ENCODE results near the gene XPR1. TPM values are rescaled to one million over a fixed set of nuclear protein-coding genes. Genes with fewer than 3 reads are reported as not detected.

The XPR1 gene
- total RNA-seq, 5 donors from 2014 or later (not counting 1 experiment from before 2014, with no cell fraction given) = 13.0 to 16.2 (median 14.7) TPM

DNA sequence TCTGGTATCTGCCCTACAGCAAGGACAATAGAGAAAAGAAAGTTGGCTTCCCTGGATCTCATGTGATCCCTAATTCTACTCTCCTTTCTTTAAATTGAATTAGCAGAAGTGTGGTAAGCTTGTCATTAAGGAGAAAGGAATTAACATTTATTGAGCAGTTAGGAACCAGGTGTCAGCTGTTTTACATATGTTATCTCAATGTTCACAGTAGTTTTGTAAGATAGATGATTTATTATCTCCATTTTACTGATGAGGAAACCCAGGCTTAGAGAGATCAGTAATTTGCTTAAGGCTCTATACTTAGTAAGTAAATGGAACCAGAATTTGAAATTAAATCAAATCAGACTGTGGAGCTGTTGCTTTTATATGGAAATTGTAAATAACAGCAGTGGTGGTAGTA is 8.0 kb downstream of the XPR1 start:
- H3K4me1 Mint-ChIP-seq = peaks cover 25 to 43% (median 33%) of the 10 kb centered on the region in 3 donors
- POLR2A ChIA-PET = no interaction called here
- Histone ChIP-seq H3K4me1 (ENCODE audit: control insufficient read depth in 1 of 2, extremely low read depth in 1 of 2, insufficient read depth in 2 of 2, low read length in 2 of 2) (no peaks in the 10 kb centered on the region), H3K36me3 (ENCODE audit: control insufficient read depth in 2 of 2, extremely low read depth in 1 of 2, insufficient read depth in 1 of 2, low read length in 1 of 2) (no peaks in the 10 kb centered on the region), H3K9me3 (no peaks in the 10 kb centered on the region), H3K4me3 (ENCODE audit: control insufficient read depth in 1 of 2, extremely low read depth in 1 of 2, low read length in 1 of 2) (no peak overlapping the region), H3K27ac (ENCODE audit: low read length) (no peak overlapping the region), H3K27me3 (replicated peaks in 1 of 2; ENCODE audit: control insufficient read depth in 2 of 2, extremely low read depth in 1 of 2, insufficient read depth in 2 of 2, low read length in 1 of 2) (no peaks in the 10 kb centered on the region)
- no peak overlapping the region for H3K4me3 Mint-ChIP-seq
- ATAC-seq (replicated peaks in 1 of 4) (no peak), DNase-seq (no peak)
- H3K27ac Mint-ChIP-seq = no peak overlapping the region
- H3K36me3 Mint-ChIP-seq = peaks cover 25% of the 10 kb centered on the region
- H3K9me3 Mint-ChIP-seq = no peaks in the 10 kb centered on the region
- H3K27me3 Mint-ChIP-seq = no peaks in the 10 kb centered on the region
- CTCF ChIA-PET = interaction anchor here in 1 of 2 donors (1.9 kb wide), 1 partner anchor 12 kb away, joined by 5 read pairs; no protein-coding TSS in a partner anchor

DNA sequence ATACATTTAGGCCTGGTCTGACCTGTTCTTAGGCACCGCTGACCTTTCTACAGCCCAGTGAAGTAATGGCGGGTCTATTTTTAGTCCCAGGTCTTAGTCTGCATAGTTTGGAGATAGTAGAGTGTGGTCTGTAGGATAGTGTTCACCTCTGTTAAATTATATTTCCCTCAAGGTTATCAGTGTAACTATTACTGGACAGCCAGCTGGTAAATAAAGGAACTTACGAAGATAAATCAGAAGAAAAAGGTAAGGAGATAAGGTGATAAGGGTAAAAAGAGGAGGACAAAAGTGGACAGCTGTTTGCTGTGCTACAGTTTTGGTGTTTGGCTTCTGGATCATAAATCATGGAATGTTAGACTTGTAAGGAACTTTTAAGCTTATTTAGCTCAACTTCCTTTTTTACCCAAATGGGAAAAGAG is 8.7 kb downstream of the XPR1 start:
- POLR2A ChIA-PET = interaction anchor here in 1 of 2 donors (0.6 kb wide), 1 partner anchor 113 kb away, joined by 3 read pairs; no protein-coding TSS in a partner anchor
- Mint-ChIP-seq H3K4me3 (no peak overlapping the region), H3K9me3 (no peaks in the 10 kb centered on the region), H3K4me1 (peaks cover 32 to 49% (median 38%) of the 10 kb centered on the region in 3 donors), H3K27ac (no peak overlapping the region), H3K27me3 (no peaks in the 10 kb centered on the region), H3K36me3 (peaks cover 30% of the 10 kb centered on the region)
- Histone ChIP-seq H3K9me3 (no peaks in the 10 kb centered on the region), H3K36me3 (ENCODE audit: control insufficient read depth in 2 of 2, extremely low read depth in 1 of 2, insufficient read depth in 1 of 2, low read length in 1 of 2) (no peaks in the 10 kb centered on the region), H3K4me1 (ENCODE audit: control insufficient read depth in 1 of 2, extremely low read depth in 1 of 2, insufficient read depth in 2 of 2, low read length in 2 of 2) (no peaks in the 10 kb centered on the region), H3K4me3 (ENCODE audit: control insufficient read depth in 1 of 2, extremely low read depth in 1 of 2, low read length in 1 of 2) (no peak overlapping the region), H3K27me3 (replicated peaks in 1 of 2; ENCODE audit: control insufficient read depth in 2 of 2, extremely low read depth in 1 of 2, insufficient read depth in 2 of 2, low read length in 1 of 2) (no peaks in the 10 kb centered on the region), H3K27ac (ENCODE audit: low read length) (no peak overlapping the region)
- ATAC-seq (replicated peaks in 1 of 4) = no peak
- no CpG with 5 or more reads among the region's 3 CpGs for WGBS (ENCODE audit: insufficient coverage)
- CTCF ChIA-PET = interaction anchor here in 1 of 2 donors (1.9 kb wide), 1 partner anchor 12 kb away, joined by 5 read pairs; no protein-coding TSS in a partner anchor
- no peak for DNase-seq

DNA sequence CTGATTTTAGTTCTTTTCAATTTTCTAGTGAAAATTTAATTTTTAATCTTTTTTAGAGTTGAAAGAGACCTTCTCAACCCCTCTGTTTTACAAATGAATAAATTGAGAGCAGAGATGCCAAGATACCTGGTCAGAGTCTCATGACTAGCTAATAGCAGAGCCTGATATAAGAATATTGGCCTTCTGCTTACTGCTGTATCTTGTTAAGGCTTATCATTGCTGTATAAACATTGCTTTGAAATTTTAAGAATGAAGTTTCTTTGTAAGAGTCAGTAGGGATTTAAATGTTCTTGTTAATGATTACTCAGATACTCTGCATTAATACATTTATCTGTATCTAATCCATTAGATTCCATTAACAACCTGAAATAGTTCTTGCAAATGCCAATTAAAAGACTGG is 9.8 kb downstream of the XPR1 start:
- Histone ChIP-seq H3K4me1 (ENCODE audit: control insufficient read depth in 1 of 2, extremely low read depth in 1 of 2, insufficient read depth in 2 of 2, low read length in 2 of 2) (no peaks in the 10 kb centered on the region), H3K27ac (ENCODE audit: low read length) (no peak overlapping the region), H3K4me3 (ENCODE audit: control insufficient read depth in 1 of 2, extremely low read depth in 1 of 2, low read length in 1 of 2) (no peak overlapping the region), H3K27me3 (replicated peaks in 1 of 2; ENCODE audit: control insufficient read depth in 2 of 2, extremely low read depth in 1 of 2, insufficient read depth in 2 of 2, low read length in 1 of 2) (no peaks in the 10 kb centered on the region), H3K9me3 (no peaks in the 10 kb centered on the region), H3K36me3 (ENCODE audit: control insufficient read depth in 2 of 2, extremely low read depth in 1 of 2, insufficient read depth in 1 of 2, low read length in 1 of 2) (no peaks in the 10 kb centered on the region)
- H3K27me3 Mint-ChIP-seq = no peaks in the 10 kb centered on the region
- H3K4me3 Mint-ChIP-seq = no peak overlapping the region
- POLR2A ChIA-PET = no interaction called here
- H3K4me1 Mint-ChIP-seq = peaks cover 43 to 56% (median 45%) of the 10 kb centered on the region in 3 donors
- no peak for ATAC-seq (replicated peaks in 1 of 4)
- no peaks in the 10 kb centered on the region for H3K9me3 Mint-ChIP-seq
- CTCF ChIA-PET = interaction anchor here (0.5 to 1.9 kb wide), 3 partner anchors 11 to 222 kb away, joined by 3 to 5 read pairs (median 5); no protein-coding TSS in a partner anchor
- no peak overlapping the region for H3K27ac Mint-ChIP-seq
- DNase-seq = no peak
- peaks cover 37% of the 10 kb centered on the region for H3K36me3 Mint-ChIP-seq

DNA sequence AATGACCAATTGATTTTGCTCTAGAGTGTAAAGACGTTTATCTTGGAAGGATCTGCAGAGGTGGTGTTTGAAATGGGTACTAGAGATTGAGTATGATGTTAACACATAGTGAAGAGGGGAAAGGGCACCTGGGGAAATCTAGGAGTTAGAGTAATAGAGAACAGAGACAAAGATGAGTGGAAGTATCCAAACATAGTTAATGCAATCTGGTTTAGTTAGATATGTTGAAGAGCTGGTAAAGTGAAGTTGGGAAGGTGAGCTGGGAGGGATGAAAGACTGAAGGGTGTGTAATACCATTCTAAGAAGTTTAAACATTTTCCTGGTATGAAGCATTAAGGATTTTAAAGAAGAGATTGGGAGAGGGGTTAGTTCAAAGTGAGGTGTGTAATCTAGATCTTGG is 11.0 kb downstream of the XPR1 start:
- H3K27ac Mint-ChIP-seq = no peak overlapping the region

DNA sequence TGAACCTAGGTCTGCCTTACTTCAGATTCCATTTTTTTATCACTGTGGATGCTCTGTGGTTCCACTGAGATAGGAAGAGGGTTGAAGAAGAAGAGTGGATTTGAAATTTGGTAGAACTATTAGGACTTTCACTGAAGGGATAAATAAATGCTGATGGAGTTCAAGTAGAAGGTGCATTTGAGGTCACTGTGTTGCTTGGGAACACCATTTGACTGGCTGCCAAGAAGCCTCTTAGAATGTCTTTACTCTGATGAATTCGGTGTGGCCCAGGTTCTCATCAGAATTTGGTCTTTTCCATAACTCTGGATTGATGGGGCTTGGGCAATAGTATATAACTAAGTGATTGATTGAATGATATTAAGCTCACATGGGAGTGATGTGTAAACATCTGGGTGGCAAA is 11.9 kb downstream of the XPR1 start:
- no peaks in the 10 kb centered on the region for H3K9me3 ChIP-seq
- H3K27me3 ChIP-seq (replicated peaks in 1 of 2; ENCODE audit: control insufficient read depth in 2 of 2, extremely low read depth in 1 of 2, insufficient read depth in 2 of 2, low read length in 1 of 2) = no peaks in the 10 kb centered on the region
- Mint-ChIP-seq H3K27me3 (no peaks in the 10 kb centered on the region), H3K4me3 (no peak overlapping the region), H3K36me3 (peaks cover 38% of the 10 kb centered on the region), H3K27ac (no peak overlapping the region), H3K9me3 (no peaks in the 10 kb centered on the region), H3K4me1 (peaks cover 44 to 62% (median 50%) of the 10 kb centered on the region in 3 donors)
- ChIA-PET CTCF (interaction anchor here in 1 of 2 donors (0.6 to 1.0 kb wide), 3 partner anchors 8 to 1606 kb away, joined by 3 to 7 read pairs (median 3); no protein-coding TSS in a partner anchor), POLR2A (no interaction called here)
- H3K4me3 ChIP-seq (ENCODE audit: control insufficient read depth in 1 of 2, extremely low read depth in 1 of 2, low read length in 1 of 2) = no peak overlapping the region
- WGBS (ENCODE audit: insufficient coverage) = no CpG with 5 or more reads among the region's 1 CpG
- no peak overlapping the region for H3K27ac ChIP-seq (ENCODE audit: low read length)
- H3K36me3 ChIP-seq (ENCODE audit: control insufficient read depth in 2 of 2, extremely low read depth in 1 of 2, insufficient read depth in 1 of 2, low read length in 1 of 2) = no peaks in the 10 kb centered on the region
- H3K4me1 ChIP-seq (ENCODE audit: control insufficient read depth in 1 of 2, extremely low read depth in 1 of 2, insufficient read depth in 2 of 2, low read length in 2 of 2) = no peaks in the 10 kb centered on the region
- DNase-seq = no peak
- no peak for ATAC-seq (replicated peaks in 1 of 4)

More for the DNA sequence above, 11.0 kb downstream of the XPR1 start:
- no peak overlapping the region for H3K4me3 Mint-ChIP-seq
- Histone ChIP-seq H3K4me1 (ENCODE audit: control insufficient read depth in 1 of 2, extremely low read depth in 1 of 2, insufficient read depth in 2 of 2, low read length in 2 of 2) (no peaks in the 10 kb centered on the region), H3K27me3 (replicated peaks in 1 of 2; ENCODE audit: control insufficient read depth in 2 of 2, extremely low read depth in 1 of 2, insufficient read depth in 2 of 2, low read length in 1 of 2) (no peaks in the 10 kb centered on the region), H3K27ac (ENCODE audit: low read length) (no peak overlapping the region), H3K9me3 (no peaks in the 10 kb centered on the region), H3K36me3 (ENCODE audit: control insufficient read depth in 2 of 2, extremely low read depth in 1 of 2, insufficient read depth in 1 of 2, low read length in 1 of 2) (no peaks in the 10 kb centered on the region), H3K4me3 (ENCODE audit: control insufficient read depth in 1 of 2, extremely low read depth in 1 of 2, low read length in 1 of 2) (no peak overlapping the region)
- DNase-seq (no peak), ATAC-seq (replicated peaks in 1 of 4) (no peak)
- peaks cover 44 to 62% (median 50%) of the 10 kb centered on the region in 3 donors for H3K4me1 Mint-ChIP-seq
- H3K27me3 Mint-ChIP-seq = no peaks in the 10 kb centered on the region
- CTCF ChIA-PET = interaction anchor here in 1 of 2 donors (1.5 kb wide), 1 partner anchor 220 kb away, joined by 3 read pairs; no protein-coding TSS in a partner anchor
- H3K36me3 Mint-ChIP-seq = peaks cover 38% of the 10 kb centered on the region
- WGBS (ENCODE audit: insufficient coverage) = 86% methylated on average over 1 of the region's 1 CpG
- H3K9me3 Mint-ChIP-seq = no peaks in the 10 kb centered on the region
- POLR2A ChIA-PET = no interaction called here

DNA sequence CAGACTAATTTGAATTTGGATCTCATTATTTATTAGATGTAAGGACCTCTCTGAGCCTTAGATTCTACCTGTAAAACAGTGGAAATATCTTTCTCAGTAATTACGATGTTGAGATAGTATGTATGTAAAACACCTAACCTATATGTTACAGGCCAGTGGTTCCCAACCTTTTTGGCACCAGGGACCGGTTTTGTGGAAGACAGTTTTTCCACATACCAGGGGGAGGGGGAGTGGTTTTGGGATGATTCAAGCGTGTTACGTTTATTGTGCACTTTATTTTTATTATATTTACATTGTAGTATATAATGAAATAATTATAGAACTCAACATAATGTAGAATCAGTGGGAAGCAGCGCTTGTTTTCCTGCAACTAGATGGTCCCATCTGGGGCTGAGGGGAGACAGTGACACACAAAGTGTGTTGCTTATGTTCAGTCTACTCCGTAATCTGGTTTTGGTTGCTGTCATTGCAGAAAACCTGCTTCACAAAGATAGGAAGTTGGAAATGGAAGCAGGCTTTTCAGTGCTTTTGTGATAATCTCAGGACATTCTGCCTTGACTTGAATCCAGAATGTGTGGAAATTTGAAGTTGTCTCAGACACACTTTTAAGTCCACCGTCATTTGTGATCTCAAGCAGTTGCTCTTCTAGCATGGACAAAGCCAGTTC is 12.8 kb downstream of the XPR1 start:
- H3K4me3 Mint-ChIP-seq = no peak overlapping the region
- peaks cover 42% of the 10 kb centered on the region for H3K36me3 Mint-ChIP-seq
- no peaks in the 10 kb centered on the region for H3K9me3 Mint-ChIP-seq
- CTCF ChIA-PET = interaction anchor here in 1 of 2 donors (1.0 kb wide), 1 partner anchor 8 kb away, joined by 3 read pairs; no protein-coding TSS in a partner anchor
- H3K27ac Mint-ChIP-seq = no peak overlapping the region
- no peaks in the 10 kb centered on the region for H3K27me3 ChIP-seq (replicated peaks in 1 of 2; ENCODE audit: control insufficient read depth in 2 of 2, extremely low read depth in 1 of 2, insufficient read depth in 2 of 2, low read length in 1 of 2)
- no peak for DNase-seq
- H3K4me1 ChIP-seq (ENCODE audit: control insufficient read depth in 1 of 2, extremely low read depth in 1 of 2, insufficient read depth in 2 of 2, low read length in 2 of 2) = no peaks in the 10 kb centered on the region
- H3K27ac ChIP-seq (ENCODE audit: low read length) = no peak overlapping the region
- no peak overlapping the region for H3K4me3 ChIP-seq (ENCODE audit: control insufficient read depth in 1 of 2, extremely low read depth in 1 of 2, low read length in 1 of 2)
- POLR2A ChIA-PET = no interaction called here
- WGBS (ENCODE audit: insufficient coverage) = 100% methylated on average over 2 of the region's 7 CpGs
- no peaks in the 10 kb centered on the region for H3K9me3 ChIP-seq
- H3K36me3 ChIP-seq (ENCODE audit: control insufficient read depth in 2 of 2, extremely low read depth in 1 of 2, insufficient read depth in 1 of 2, low read length in 1 of 2) = no peaks in the 10 kb centered on the region
- no peaks in the 10 kb centered on the region for H3K27me3 Mint-ChIP-seq
- no peak for ATAC-seq (replicated peaks in 1 of 4)
- H3K4me1 Mint-ChIP-seq = peaks cover 44 to 62% (median 51%) of the 10 kb centered on the region in 3 donors

All from T-cell (primary cell).